Measurements from ENCODE around the gene BUD23.

DNA sequence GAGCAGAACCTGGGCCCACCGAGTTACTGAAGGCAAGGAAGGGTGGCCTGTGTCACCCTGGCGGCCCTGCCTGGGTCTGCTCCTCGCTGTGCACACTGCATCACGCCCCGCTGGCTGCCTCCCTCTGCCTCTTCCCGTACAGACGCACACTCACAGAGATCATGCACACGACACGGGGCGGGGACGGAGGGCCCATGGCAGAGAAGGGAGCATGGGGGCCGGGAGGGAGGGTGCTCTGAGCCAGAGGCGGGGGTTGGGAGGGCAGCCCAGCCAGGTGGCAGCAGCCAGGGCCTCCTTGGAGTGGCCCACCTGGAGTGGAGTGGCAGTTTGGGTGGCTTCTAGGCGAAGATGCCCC lies 16.6 kb downstream of the BUD23 start:
- TF ChIP-seq POLR2A (IDR thresholded peaks at IDR 0.05): no peak
- TF ChIP-seq, protein P1, sequence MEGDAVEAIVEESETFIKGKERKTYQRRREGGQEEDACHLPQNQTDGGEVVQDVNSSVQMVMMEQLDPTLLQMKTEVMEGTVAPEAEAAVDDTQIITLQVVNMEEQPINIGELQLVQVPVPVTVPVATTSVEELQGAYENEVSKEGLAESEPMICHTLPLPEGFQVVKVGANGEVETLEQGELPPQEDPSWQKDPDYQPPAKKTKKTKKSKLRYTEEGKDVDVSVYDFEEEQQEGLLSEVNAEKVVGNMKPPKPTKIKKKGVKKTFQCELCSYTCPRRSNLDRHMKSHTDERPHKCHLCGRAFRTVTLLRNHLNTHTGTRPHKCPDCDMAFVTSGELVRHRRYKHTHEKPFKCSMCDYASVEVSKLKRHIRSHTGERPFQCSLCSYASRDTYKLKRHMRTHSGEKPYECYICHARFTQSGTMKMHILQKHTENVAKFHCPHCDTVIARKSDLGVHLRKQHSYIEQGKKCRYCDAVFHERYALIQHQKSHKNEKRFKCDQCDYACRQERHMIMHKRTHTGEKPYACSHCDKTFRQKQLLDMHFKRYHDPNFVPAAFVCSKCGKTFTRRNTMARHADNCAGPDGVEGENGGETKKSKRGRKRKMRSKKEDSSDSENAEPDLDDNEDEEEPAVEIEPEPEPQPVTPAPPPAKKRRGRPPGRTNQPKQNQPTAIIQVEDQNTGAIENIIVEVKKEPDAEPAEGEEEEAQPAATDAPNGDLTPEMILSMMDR (IDR thresholded peaks at IDR 0.05): no peak
